ENCODE results near the gene CLIC1. TPM values are rescaled to one million over a fixed set of nuclear protein-coding genes. Genes with fewer than 3 reads are reported as not detected.

The CLIC1 gene
- total and polyA plus RNA-seq, 12 donors = 109 to 426 (median 217) TPM

DNA sequence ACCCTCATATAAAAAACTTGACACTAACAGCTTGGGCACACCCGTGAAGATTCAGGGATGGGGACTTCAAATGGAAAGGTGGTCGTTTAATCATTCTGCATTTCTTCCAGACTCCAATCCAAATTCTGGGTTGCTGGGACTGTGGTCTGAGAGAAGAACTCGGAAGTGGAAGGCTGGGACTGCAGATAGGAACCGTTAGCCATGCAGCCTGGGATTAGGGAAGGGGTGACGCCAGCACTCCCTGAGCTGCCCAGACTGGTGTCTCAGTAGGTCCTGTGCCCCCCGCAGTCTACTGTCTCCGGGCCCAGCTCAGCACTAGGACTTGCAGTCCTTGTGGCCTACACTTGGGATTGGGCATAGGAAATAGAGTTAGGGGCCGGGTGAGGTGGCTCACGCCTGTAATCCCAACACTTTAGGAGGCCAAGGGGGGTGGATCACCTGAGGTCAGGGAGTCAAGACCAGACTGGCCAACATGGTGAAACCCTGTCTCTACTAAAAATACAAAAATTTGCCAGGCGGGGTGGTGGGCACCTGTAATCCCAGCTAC is 511 bp upstream of the CLIC1 start:
- Histone ChIP-seq H3K27me3 (no peaks in the 10 kb centered on the region), H3K36me3 (replicated peaks in 1 of 2) (peaks cover 0 to 22% of the 10 kb centered on the region in 2 donors), H3K4me3 (peak overlapping the region in 1 of 4 donors; percentile 92), H3K4me1 (replicated peaks in 1 of 2) (peaks cover 18 to 69% of the 10 kb centered on the region in 2 donors), H3K27ac (peak overlapping the region in 4 of 5 donors; percentile 59 to 98 (median 84)), H3K9me3 (replicated peaks in 1 of 3) (no peaks in the 10 kb centered on the region)
- DNase-seq = no peak
- 36 to 45% (median 42%) methylated on average over 9 to 10 of the region's 10 CpGs for WGBS, 4 donors
- intact Hi-C loops (cut with DNase I) = loop anchor here in 1 of 2 donors (10.0 kb wide), 1 partner anchor 1678 kb away; the partner anchor contains the start of genes CUTA and PHF1
- TF ChIP-seq POLR2A (IDR thresholded peaks at IDR 0.05) = no peak
- TF ChIP-seq, protein P1, sequence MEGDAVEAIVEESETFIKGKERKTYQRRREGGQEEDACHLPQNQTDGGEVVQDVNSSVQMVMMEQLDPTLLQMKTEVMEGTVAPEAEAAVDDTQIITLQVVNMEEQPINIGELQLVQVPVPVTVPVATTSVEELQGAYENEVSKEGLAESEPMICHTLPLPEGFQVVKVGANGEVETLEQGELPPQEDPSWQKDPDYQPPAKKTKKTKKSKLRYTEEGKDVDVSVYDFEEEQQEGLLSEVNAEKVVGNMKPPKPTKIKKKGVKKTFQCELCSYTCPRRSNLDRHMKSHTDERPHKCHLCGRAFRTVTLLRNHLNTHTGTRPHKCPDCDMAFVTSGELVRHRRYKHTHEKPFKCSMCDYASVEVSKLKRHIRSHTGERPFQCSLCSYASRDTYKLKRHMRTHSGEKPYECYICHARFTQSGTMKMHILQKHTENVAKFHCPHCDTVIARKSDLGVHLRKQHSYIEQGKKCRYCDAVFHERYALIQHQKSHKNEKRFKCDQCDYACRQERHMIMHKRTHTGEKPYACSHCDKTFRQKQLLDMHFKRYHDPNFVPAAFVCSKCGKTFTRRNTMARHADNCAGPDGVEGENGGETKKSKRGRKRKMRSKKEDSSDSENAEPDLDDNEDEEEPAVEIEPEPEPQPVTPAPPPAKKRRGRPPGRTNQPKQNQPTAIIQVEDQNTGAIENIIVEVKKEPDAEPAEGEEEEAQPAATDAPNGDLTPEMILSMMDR (IDR thresholded peaks at IDR 0.05) = no peak

DNA sequence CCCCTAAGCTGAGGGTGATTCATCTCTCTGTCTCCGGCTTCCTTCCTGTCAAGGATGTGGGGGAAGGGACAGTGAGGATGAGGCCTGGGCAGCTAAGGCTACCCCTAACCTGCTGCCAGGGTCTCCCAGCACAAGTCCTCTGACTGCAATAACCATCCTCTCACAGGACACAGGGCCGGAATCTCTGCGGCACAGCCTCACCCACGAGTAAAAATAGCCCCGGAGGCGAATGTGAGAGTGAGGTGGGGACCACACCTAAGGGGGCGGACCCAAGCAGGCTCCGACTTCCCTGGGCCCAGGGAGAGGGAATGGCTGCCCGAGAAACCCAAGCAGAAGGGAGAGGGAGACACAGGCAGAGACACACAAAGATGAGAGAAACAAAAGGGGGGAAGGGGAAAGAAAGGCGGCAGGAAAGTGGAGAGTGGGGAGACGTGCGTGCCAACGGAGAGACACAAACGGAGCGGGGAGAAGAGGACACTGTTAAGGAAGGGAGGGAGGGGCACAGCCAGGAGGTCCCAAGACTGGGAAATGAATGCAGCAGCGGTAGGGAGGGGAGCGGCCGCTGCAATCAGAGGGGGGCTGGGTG is 1.4 kb downstream of the CLIC1 start:
- DNase-seq = peak in 6 of 7 donors; percentile 45 to 74 (median 62)
- peaks cover 0 to 37% of the 10 kb centered on the region in 2 donors for H3K36me3 ChIP-seq (replicated peaks in 1 of 2)
- TF ChIP-seq, protein P1 (IDR thresholded peaks at IDR 0.05) = no peak
- peak in 1 of 2 donors; percentile 20 for TF ChIP-seq POLR2A (IDR thresholded peaks at IDR 0.05)
- H3K27ac ChIP-seq = peak overlapping the region; percentile 70 to 98 (median 79)
- WGBS, 4 donors = 0 to 1% (median 1%) methylated on average over 18 of the region's 18 CpGs
- H3K27me3 ChIP-seq = no peaks in the 10 kb centered on the region
- no peaks in the 10 kb centered on the region for H3K9me3 ChIP-seq (replicated peaks in 1 of 3)
- peak overlapping the region in 3 of 4 donors; percentile 38 to 92 (median 38) for H3K4me3 ChIP-seq
- intact Hi-C loops (cut with DNase I) = loop anchor here in 1 of 2 donors (10.0 kb wide), 1 partner anchor 1680 kb away; the partner anchor contains the start of genes CUTA and PHF1
- peaks cover 13 to 73% of the 10 kb centered on the region in 2 donors for H3K4me1 ChIP-seq (replicated peaks in 1 of 2)

DNA sequence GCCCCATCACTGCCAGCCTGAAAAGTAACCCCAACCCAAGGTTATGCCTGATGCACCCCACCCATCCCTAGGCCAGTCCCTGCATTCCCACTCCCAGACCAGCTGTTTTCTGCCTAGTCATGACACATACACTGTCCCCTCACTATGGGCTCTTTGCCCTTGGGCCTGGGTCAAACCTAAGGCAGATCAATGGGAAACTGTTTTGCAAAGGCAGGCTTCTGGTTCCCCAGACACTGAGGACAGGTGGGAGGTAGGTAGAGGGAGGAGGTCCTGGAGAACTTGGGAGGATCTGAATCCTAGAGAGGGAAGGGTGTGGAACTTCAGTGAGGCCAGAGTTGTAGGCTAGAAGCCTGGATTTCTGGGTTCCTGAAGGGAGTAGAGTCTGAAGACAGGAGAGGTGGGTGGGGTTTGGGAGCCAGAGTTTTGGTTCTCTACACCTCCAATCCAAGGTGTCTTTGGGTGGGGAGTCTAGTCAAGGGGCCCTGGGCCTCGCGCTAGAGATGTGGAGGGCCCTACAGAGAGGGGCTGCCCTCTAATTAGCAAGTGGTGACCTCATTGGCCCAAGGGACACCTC is 2.0 kb downstream of the CLIC1 start:
- Histone ChIP-seq H3K27ac (peak overlapping the region in 4 of 5 donors; percentile 77 to 98 (median 80)), H3K27me3 (no peaks in the 10 kb centered on the region), H3K4me1 (replicated peaks in 1 of 2) (peaks cover 11 to 70% of the 10 kb centered on the region in 2 donors), H3K9me3 (replicated peaks in 1 of 3) (no peaks in the 10 kb centered on the region), H3K4me3 (peak overlapping the region in 2 of 4 donors; percentile 38 to 92), H3K36me3 (replicated peaks in 1 of 2) (peaks cover 0 to 37% of the 10 kb centered on the region in 2 donors)
- intact Hi-C loops (cut with DNase I) = loop anchor here in 1 of 2 donors (10.0 kb wide), 1 partner anchor 1680 kb away; the partner anchor contains the start of genes CUTA and PHF1
- DNase-seq = no peak
- 4 to 29% (median 9%) methylated on average over 2 of the region's 2 CpGs for WGBS, 4 donors
- TF ChIP-seq, protein P1 (IDR thresholded peaks at IDR 0.05) = no peak
- TF ChIP-seq POLR2A (IDR thresholded peaks at IDR 0.05) = no peak

DNA sequence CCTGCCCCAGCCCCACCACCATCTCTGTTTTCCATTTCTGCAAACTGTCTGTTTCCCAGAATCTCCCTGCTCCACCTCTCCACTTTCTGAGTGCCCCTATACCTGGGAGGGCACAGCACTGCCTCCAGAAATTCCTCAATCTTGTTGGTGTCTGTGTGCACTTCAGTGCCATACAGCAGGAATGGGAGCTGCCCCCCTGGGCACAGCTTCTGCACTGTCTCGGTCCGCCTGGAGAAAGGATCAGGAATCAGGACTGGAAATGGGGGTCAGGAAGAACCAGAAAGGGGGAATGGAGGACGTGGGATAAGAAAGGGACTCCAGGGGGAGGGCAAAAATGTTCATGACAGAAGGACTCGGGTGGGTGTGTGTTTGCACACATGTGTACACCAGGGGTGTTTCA is 2.6 kb downstream of the CLIC1 start:
- peaks cover 12 to 72% of the 10 kb centered on the region in 2 donors for H3K4me1 ChIP-seq (replicated peaks in 1 of 2)
- peaks cover 0 to 37% of the 10 kb centered on the region in 2 donors for H3K36me3 ChIP-seq (replicated peaks in 1 of 2)
- no peaks in the 10 kb centered on the region for H3K9me3 ChIP-seq (replicated peaks in 1 of 3)
- DNase-seq = no peak
- intact Hi-C loops (cut with DNase I) = loop anchor here in 1 of 2 donors (10.0 kb wide), 1 partner anchor 1681 kb away; the partner anchor contains the start of genes CUTA and PHF1
- H3K27ac ChIP-seq = peak overlapping the region in 2 of 5 donors; percentile 77 to 98
- no peak overlapping the region for H3K4me3 ChIP-seq
- no peaks in the 10 kb centered on the region for H3K27me3 ChIP-seq
- TF ChIP-seq POLR2A (IDR thresholded peaks at IDR 0.05) = no peak
- TF ChIP-seq, protein P1 (IDR thresholded peaks at IDR 0.05) = no peak
- WGBS, 4 donors = 74 to 89% (median 85%) methylated on average over 4 of the region's 4 CpGs
